ENCODE results near the gene PPM1M.

The PPM1M gene

GRCh38 chr3:52245322-52246263 lies at the start of gene PPM1M:
PPM1M (plus strand) TSS chr3:52245759; CDS start chr3:52245825, 66 bp downstream.
- peak; percentile 54 for DNase-seq (ENCODE audit: low read depth)

- no peak for DNase-seq (ENCODE audit: low read depth)
Measured at GRCh38 chr3:52195823-52196331, 49.7 kb upstream of the PPM1M start.

- no peak for DNase-seq (ENCODE audit: low read depth)
Measured at GRCh38 chr3:52196977-52197376, 48.6 kb upstream of the PPM1M start.

DNA sequence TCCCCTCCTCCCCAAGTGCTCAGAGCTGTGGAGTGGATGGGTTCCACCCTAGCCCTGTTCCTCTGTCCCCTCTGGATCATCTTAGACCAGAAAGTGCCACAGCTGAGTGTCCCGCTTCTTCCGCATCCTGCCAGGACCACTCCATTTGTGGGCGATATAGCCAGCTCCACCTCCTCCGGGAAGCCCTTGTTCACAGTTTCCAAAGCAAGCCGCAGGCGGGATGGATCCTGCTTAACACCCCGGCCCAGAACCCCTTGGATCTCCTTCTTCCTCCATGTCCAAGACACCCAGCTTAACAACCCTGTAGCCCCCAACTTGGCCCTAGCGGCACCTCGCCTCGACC lies 48.1 kb upstream of the PPM1M start:
- no peak for DNase-seq (ENCODE audit: low read depth)

GRCh38 chr3:52197842-52198625 lies 47.5 kb upstream of the PPM1M start, which contains the start of gene ALAS1:
ALAS1 (plus strand) TSS chr3:52198160; CDS start chr3:52199242, 1,082 bp downstream.
- DNase-seq (ENCODE audit: low read depth), result peak; percentile 93

GRCh38 chr3:52198643-52199608 lies 46.6 kb upstream of the PPM1M start:
- no peak for DNase-seq (ENCODE audit: low read depth)

GRCh38 chr3:52200981-52201679 lies 44.4 kb upstream of the PPM1M start:
- DNase-seq (ENCODE audit: low read depth), result no peak

- no peak for DNase-seq (ENCODE audit: low read depth)
Measured at GRCh38 chr3:52202384-52203077, 43.0 kb upstream of the PPM1M start.

DNA sequence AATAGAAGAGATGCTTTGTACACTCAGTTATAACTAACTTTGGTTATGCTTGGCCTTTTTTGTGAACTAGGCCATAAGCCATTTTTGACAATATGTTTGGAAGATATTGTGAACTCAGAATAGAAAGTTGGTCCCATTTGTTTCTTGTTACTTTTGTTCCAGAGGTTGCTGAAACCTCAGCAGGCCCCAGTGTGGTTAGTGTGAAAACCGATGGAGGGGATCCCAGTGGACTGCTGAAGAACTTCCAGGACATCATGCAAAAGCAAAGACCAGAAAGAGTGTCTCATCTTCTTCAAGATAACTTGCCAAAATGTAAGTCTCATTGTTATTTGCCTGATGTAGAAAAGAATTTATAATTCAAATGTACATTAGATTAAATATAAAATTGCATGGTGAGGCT lies 41.9 kb upstream of the PPM1M start:
- DNase-seq (ENCODE audit: low read depth), result no peak

GRCh38 chr3:52204337-52205073 lies 41.1 kb upstream of the PPM1M start:
- no peak for DNase-seq (ENCODE audit: low read depth)

GRCh38 chr3:52205727-52206372 lies 39.7 kb upstream of the PPM1M start:
- no peak for DNase-seq (ENCODE audit: low read depth)

DNA sequence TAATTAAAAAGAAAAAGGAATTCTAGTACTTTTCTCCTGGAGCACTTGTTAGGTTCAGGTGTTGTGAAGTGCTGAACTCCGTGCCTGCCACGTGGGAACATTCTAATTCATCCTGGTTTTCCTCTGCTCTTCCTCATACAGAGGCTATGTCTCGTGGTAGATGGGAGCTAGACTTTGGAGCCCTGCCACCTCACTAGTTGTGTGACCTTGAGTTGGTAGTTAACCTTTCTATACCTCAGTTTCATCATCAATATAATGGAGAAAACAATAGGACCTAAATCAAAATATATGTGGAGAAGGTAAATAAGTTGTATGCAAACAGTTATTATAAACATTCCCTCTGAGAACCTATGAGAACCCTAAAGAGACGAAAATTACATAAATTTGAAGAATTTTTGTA lies 37.0 kb upstream of the PPM1M start:
- no peak for DNase-seq (ENCODE audit: low read depth)

- no peak for DNase-seq (ENCODE audit: low read depth)
Measured at GRCh38 chr3:52210037-52210436, 35.5 kb upstream of the PPM1M start.

DNA sequence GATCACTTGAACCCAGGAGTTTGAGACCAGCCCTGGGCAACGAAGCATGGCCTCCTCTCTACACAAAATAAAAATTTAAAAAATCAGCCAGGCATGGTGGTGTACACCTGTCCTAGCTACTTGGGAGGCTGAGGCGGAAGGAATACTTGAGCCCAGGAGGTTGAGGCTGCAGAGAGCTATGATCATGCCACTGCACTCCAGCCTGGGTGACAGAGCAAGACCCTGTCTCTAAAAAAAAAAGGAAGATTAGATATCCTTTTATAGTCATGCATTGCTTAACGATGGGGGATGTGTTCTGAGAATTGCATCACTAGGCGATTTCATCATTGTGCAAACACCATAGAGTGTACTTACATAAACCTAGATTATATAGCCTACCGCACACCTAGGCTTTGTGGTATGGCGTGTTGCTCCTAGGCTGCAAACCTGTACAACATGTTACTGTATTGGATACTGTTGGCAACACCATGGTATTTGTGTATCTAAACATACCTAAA lies 35.0 kb upstream of the PPM1M start:
- no peak for DNase-seq (ENCODE audit: low read depth)

DNA sequence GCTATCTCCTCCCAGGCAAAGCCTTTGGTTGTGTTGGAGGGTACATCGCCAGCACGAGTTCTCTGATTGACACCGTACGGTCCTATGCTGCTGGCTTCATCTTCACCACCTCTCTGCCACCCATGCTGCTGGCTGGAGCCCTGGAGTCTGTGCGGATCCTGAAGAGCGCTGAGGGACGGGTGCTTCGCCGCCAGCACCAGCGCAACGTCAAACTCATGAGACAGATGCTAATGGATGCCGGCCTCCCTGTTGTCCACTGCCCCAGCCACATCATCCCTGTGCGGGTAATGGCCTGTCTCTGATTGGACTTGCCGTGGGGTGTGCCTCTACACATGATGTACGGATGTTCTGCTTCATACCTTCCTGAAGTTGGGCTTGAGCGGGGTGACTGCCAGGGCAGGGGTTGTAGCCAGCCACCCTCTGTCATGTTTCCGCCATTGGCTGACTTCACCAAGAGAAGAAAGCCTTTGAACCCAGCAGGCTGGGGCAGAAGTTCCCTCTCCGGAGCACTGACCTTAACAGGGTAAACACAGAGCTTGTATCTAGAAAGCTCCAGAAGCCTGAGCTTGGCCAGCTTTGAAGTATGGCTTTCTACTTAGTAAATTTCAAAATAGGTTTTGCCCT lies 34.2 kb upstream of the PPM1M start:
- no peak for DNase-seq (ENCODE audit: low read depth)

DNA sequence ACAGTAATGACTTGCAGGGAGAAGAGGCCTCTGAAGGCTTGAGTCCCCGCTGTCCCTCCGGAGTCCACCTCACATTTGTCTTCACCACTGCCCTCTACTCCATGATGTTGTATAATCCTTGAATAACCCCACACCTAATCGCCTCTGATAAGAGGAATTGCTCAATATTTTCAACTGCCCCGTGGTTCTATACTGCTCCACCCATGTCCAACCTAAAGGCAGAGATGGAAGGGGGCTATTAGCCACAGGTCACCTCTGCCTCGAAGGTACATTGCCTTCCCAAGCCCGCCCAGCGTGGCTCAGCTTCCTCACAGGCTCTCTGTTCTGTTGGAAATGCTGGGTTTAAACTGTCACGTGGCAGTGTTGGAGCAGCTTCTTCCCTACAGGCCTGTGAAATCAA lies 32.6 kb upstream of the PPM1M start:
- DNase-seq (ENCODE audit: low read depth), result no peak

GRCh38 chr3:52213901-52214300 lies 31.7 kb upstream of the PPM1M start:
- no peak for DNase-seq (ENCODE audit: low read depth)

- DNase-seq (ENCODE audit: low read depth), result no peak
Measured at GRCh38 chr3:52215351-52215750, 30.2 kb upstream of the PPM1M start.
